ENCODE results near the gene IL1R2.
A peak's percentile ranks its signal among the peaks of the same experiment; 100 is the strongest.

The IL1R2 gene

DNA sequence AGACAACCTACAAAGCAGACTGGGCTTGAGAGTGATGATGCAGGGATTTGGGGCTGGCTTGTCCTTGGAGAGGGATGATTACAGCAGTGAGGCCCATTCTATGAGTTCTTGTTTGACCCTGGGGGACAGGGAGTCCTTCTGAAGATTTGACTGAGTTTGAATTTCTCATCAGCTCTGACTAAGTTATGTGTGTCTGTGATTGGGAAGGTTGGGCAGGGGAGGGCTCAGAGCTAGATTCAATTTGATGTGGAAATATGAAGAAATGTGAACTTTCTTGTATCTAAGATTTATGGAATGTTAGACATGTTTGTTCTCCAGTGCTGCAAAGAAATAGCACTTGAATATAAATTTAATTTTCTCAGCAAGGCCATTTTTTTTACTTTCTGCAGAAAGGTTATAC is 19.9 kb upstream of the IL1R2 start:
- in situ Hi-C loops (cut with HindIII; ENCODE audit: low pct_ligation_motif_present, low pct_unique_long_range_greater_than_20kb, low sequenced_read_pairs): no loop called here
- no peak for DNase-seq

DNA sequence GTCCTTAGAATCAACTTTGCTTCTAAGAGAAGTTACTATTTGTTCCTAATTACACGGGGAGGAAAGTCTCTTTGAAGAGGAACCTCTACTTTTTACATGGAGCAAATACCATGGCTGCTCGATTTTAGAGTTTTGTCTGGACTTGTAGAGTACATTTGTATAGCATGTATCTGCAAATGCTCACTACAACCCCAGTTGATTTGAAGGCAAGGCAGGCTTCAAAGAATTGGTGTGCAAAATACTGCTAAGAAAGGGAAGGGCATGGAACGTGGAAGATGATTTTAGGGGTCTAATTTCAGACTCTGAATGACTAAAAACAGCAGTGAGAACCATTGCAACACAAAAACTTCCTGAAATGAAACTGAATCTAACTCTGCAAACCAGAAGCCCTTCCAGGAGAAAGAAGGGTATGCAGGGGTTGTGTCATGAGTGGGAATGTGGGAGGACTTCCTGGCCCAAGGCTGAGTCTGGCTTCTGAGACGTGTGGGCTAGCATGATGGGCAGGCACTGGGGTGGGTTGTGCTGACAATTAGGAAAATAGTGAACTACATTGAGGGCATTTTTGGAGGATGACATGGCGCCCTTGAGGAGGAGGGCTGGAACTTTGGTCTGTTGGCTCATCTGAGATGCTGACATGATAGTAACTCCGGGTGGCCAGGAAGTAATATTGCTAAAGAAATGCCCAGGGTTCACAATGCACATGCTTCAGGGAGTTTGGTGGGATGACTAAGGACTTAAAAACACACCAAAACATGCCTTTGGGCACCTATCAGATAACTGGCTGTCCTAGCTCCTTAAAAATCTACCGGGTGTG is 18.9 kb upstream of the IL1R2 start:
- in situ Hi-C loops (cut with HindIII; ENCODE audit: low pct_ligation_motif_present, low pct_unique_long_range_greater_than_20kb, low sequenced_read_pairs): no loop called here
- DNase-seq: no peak

DNA sequence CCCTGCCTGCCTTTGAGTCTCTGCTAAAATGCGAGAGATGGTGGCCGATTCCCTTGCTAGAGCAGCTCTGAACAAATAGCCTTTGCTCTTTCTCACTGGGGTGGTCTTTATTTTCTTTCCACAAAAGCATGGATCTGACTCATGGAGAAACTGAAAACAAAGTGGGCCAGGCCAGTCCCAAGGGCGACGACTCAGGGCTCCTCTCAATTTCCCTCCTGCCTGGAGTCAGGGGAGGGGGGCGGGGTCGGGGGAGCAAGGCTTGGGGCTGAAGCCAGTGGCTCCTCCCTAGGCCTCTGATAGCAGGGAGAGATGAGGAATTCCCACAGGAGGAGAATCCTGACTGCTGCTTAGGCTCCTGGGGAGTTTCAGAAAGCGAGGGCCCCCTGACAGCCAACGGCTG is 17.1 kb upstream of the IL1R2 start:
- in situ Hi-C loops (cut with HindIII; ENCODE audit: low pct_ligation_motif_present, low pct_unique_long_range_greater_than_20kb, low sequenced_read_pairs): no loop called here
- DNase-seq: no peak

DNA sequence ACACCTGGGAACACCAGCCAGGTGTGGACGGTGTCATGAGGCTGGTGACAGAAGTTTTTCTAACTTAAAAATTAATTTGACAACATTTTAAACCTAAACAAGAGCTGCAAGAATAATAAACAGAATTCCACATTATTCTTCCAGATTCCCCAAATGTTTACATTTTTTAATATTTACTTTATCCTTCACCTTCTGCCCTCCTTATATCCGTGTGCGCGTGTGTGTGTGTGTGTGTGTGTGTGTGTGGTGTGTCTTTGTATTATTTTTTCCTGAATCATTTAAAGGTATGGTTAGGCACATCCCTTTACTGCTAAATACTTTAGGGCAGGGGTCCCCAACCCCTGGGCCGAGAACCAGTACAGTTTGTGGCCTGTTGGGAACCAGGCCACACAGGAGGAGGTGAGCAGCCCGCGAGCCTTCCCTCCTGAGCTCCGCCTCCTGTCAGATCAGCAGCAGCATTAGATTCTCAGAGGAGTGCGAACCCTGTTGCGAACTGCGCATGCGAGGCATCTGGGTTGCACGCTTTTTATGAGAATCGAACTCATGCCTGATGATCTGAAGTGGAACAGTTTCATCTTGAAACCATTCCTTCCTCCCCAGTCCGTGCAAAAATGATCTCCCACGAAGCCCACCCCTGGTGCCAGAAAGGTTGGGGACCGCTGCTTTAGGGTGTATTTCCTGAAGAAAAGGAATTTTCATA is 16.4 kb upstream of the IL1R2 start:
- no peak for DNase-seq

DNA sequence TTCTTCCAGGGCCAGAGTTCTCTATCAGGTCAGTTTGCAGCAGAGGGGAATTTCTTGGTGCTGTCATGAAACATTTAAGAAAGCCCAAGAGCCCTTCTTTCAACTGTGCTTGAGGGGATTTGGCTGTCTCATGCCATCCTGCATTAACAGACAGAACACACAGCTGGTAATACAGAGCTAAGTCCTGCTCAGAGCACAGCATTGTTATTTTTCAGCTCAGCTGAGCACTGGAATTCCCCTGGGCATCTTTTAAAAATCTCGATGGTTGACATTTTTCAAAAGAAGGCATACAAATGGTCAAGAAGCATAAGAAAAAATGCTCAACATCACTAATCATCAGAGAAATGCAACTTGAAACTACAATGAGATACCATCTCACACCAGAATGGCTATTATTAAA is 14.9 kb upstream of the IL1R2 start:
- in situ Hi-C loops (cut with HindIII; ENCODE audit: low pct_ligation_motif_present, low pct_unique_long_range_greater_than_20kb, low sequenced_read_pairs): no loop called here
- no peak for DNase-seq

More for the DNA sequence above, 16.4 kb upstream of the IL1R2 start:
- in situ Hi-C loops (cut with HindIII; ENCODE audit: low pct_ligation_motif_present, low pct_unique_long_range_greater_than_20kb, low sequenced_read_pairs): no loop called here

DNA sequence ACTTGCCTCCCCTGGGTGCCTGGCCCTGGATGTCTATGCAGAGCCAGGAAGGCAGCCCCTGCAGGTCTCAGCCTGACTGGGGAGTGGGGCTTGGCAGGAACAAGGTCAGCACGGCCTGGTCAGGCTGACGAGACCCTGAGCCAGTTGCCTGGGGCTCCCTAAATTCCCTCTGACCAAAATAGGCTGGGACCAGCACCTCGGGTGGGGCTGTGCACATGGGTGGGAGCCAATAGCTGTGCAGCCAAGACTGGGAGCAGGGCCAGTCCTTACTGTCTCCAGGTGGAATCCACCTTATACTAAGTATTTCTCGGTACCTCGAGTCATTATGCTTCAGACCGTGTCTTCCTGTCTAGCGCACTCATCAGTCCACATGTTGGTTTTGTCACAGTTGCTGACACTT is 11.4 kb upstream of the IL1R2 start:
- in situ Hi-C loops (cut with HindIII; ENCODE audit: low pct_ligation_motif_present, low pct_unique_long_range_greater_than_20kb, low sequenced_read_pairs): no loop called here
- no peak for DNase-seq

DNA sequence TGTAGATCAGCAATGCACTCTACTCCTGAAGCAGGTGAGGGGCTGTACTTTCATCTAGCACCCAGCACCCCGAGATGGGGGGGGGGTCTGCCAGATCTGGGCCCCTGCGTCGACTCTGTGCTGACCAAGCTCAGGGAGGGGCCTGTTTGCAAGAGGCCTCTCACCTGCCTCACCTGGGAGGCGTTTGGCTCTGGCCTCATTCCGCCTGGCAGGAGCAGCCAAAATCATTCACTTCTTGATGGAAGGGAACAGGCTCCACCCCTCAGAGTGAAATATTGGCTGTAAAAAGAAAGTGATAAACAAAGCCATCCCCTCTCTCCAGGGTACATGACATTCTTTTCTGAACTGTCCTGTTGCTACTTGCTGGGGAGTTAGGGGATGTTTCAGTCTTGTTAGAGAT is 10.7 kb upstream of the IL1R2 start:
- in situ Hi-C loops (cut with HindIII; ENCODE audit: low pct_ligation_motif_present, low pct_unique_long_range_greater_than_20kb, low sequenced_read_pairs): no loop called here
- no peak for DNase-seq

DNA sequence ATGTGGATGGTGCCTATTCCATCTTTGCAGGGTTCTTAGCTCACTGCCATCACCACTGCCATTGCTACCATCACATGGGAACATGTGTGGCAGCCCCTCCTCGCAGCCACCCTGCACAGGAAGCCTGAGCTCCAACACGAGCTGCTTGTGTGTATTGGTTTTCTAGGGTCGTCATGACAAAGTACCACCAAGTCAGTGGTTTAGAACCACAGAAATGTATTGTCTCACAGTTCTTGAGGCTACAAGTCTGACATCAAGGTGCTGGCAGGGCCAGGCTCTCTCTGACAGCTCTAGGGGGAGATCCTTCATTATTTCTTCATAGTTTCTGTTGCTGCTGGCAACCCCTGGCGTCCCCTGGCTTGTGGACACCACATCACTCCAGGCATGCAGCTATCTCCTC is 10.3 kb upstream of the IL1R2 start:
- no peak for DNase-seq
- in situ Hi-C loops (cut with HindIII; ENCODE audit: low pct_ligation_motif_present, low pct_unique_long_range_greater_than_20kb, low sequenced_read_pairs): no loop called here

DNA sequence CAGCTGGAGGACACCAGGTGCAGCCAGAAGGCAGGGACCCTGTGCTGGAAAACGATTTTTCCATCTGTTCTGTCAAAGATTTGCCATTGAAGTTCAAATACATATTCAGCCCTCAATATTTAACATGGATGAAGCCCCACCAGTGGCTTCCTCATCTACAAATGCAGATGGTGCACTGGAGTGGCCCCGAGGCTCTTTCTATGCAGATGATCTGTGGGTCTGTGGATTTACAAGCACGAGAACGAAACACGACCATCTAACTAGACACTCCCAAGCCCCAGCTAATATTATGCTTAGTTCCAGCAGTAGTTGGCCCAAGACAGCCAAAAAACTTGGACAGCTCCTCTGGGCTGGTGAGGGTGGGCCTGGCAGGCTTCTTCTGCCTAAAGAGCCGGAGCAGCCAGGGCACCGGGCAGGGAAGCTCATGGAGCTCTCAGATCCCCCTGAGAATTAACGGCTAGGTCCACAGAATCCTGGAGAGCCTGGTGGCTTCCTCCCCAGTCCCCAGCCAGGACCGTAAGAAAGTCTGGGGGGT is 9.2 kb upstream of the IL1R2 start:
- in situ Hi-C loops (cut with HindIII; ENCODE audit: low pct_ligation_motif_present, low pct_unique_long_range_greater_than_20kb, low sequenced_read_pairs): no loop called here
- DNase-seq: no peak

DNA sequence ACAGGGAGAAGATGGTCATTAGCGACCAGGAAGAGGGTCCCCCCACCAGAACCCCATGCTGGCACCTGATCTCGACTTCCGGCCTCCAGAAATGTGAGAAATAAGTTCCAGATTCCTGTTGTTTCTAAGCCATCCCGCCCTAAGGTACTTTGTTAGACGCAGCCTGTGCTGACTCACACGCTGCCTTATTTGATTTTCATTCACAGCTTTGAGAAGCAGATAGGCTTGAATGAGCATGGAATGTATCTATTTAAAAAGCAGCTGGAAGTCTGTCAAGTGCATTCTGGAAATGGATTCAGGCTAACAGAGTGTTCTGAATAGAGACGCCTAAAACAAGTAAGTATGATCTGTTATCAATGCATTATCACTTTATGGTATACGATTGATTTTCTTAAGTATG is 8.3 kb upstream of the IL1R2 start:
- in situ Hi-C loops (cut with HindIII; ENCODE audit: low pct_ligation_motif_present, low pct_unique_long_range_greater_than_20kb, low sequenced_read_pairs): no loop called here
- peak; percentile 93 for DNase-seq

DNA sequence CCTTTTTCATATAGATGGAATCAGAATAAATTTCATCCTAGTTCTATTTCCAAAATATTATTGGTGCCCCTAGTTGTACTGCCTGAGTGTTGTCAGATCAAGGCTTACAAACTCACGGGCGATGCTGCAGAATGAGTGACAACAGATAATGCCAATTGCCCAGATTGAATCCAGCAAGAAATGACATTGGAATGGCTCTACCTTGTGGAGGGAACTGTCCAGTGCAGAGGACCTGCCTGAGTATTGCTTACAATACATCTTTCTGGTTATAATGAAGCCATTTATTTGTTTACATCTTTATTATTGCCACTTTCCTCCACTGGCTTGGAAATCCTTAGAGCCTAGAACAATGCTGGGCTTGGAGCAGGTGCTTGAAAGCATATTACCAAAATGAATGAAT is 7.8 kb upstream of the IL1R2 start:
- in situ Hi-C loops (cut with HindIII; ENCODE audit: low pct_ligation_motif_present, low pct_unique_long_range_greater_than_20kb, low sequenced_read_pairs): no loop called here
- DNase-seq: peak; percentile 34

DNA sequence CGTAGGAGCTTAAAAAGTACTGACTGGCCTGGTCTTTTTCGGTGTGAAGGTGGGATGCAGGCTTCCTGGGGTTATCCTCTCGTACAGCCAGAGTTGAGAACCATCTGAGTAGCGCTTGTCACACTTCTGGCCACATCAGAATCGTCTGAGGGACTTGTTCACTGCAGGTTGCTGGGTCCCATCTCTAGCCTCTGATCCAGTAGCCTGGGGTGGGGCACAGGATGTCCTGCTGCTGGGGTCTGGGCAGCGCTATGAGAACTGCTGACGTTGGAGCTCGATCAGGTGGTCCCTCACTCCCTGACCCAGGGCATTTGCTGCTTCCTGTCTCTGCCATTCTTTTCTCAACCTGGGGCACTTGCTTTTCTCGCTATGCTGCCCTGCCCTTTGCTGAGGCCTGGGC is 7.1 kb upstream of the IL1R2 start:
- no peak for DNase-seq
- in situ Hi-C loops (cut with HindIII; ENCODE audit: low pct_ligation_motif_present, low pct_unique_long_range_greater_than_20kb, low sequenced_read_pairs): no loop called here

DNA sequence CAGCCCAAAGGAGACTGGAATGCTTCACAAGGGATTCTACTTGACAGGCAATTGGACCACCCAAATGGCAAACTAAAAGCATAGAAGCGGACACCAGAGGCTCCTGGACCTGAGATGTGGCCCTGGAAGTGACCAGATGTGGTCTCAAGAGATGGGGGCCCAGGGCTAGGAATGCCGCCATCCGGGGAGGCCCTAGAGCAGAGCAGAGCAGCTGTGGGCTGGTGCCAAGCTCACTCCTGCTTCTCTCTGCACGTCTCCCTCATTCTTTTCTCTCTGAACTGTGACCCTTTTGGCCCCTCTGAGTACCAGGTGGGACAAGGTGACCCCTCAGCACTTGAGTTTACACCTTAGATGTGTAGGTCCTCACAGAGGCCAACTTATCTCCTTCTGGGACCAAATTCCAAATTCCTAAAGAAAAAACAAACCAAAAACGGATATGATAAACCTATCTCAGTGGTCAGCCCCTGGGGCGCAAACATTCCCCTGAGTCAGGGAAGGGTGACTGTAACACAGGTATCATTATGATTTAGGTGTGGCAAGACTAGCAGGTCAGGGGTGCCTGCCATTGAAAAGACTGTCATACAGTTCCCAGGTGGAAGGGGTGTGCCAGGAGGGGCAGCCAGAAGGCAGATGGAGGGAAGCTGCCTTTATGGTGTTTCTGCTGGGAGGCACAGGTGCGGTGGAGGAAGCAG is 6.5 kb upstream of the IL1R2 start:
- in situ Hi-C loops (cut with HindIII; ENCODE audit: low pct_ligation_motif_present, low pct_unique_long_range_greater_than_20kb, low sequenced_read_pairs): no loop called here
- DNase-seq: no peak

DNA sequence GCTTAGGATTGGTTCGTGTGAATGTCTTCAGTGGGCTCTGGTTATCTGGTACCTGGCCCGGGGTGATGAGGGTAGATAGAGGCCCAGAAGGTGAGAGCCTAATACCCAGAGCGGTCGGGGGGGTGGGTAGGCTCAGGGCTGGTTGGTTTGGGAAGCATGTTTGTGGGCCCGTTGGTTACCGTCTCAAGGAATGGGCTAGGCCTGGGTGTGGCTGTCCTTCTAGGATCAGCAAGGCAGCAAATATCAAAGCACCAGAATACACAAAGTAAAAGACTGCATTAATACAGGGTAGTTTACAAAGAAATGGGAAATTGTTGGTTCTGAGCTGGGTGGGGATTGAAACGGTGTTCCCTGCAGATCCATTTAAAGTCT is 6.0 kb upstream of the IL1R2 start:
- no peak for DNase-seq
- in situ Hi-C loops (cut with HindIII; ENCODE audit: low pct_ligation_motif_present, low pct_unique_long_range_greater_than_20kb, low sequenced_read_pairs): no loop called here

DNA sequence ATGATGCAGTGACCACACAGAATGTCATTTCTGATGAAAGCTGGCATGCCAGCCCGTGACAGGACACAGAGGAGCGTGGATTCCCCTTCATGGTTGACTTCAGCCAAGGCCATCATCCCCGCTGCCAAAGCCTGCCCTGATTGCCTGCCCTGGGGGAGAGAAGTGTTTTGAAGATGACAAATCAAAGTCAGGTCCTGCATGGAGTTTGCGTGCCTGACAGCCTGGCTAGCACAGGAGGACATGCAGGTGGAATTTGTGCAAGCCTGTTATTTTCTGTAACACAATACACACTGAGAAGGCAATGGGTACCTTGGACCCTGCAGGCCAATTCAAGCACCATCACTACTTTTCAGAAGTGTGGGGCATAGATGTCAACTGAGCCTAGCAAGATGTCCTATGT is 5.4 kb upstream of the IL1R2 start:
- in situ Hi-C loops (cut with HindIII; ENCODE audit: low pct_ligation_motif_present, low pct_unique_long_range_greater_than_20kb, low sequenced_read_pairs): no loop called here
- no peak for DNase-seq

DNA sequence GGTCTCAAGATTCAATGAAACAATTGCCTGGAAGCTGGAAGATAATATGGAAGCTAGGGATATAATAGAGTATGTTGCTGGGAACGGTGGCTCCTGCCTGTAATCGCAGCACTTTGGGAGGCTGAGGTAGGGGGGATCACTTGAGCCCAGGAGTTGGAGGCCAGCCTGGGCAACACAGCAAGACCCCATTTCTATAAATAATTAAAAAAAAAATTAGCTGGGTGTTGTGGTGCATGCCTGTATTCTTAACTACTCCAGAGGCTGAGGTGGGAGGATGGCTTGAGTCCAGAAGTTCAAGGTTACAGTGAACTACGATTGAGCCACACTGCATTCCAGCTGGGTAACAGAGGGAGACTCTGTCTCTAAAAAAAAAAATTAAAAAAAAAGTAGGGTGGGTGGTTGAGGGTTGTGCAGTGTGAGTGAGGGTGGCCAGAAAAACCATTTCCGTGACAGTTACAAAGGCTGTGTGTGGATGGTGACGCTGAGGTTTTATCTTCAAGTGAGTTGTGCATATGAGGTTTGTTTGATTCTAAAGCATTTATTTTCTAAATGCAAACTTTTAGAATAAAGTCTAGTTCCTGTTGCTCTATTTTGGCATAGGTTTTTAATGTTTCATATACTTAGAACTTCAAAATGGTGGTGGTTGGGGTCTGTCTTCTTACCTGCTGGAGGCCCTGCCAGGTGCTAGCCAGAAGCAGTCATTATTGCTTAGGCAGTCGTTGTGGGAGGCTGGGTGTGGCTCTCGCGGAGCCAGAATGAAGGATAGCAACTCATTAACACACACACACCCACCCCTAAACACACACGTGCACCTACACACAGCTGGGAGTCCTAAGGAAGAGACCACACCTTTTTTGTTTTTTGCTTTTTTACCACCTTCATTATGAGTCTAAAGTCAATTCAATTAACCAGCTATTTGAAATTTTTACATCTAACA is 4.7 kb upstream of the IL1R2 start:
- in situ Hi-C loops (cut with HindIII; ENCODE audit: low pct_ligation_motif_present, low pct_unique_long_range_greater_than_20kb, low sequenced_read_pairs): no loop called here
- DNase-seq: peak; percentile 32

DNA sequence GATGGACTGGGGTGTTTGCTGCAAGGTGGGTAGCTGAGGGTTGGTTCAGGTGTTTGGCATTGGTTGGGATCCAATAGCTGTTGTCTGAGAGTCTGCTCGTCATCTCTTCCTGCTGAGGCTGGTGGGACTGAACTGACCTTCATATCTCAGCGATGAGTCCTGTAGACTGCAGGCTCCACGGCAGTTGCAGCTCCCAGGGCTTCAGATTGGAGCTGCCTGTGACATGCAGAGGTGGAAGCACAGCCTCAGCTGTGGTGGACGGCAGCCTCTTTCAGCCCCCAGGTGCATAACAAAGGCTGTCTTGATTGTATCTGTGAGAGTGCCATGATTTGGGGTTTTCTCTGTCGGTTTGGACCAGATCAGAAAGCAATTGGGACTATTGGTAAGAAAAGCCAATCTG is 3.9 kb upstream of the IL1R2 start:
- in situ Hi-C loops (cut with HindIII; ENCODE audit: low pct_ligation_motif_present, low pct_unique_long_range_greater_than_20kb, low sequenced_read_pairs): no loop called here
- no peak for DNase-seq

DNA sequence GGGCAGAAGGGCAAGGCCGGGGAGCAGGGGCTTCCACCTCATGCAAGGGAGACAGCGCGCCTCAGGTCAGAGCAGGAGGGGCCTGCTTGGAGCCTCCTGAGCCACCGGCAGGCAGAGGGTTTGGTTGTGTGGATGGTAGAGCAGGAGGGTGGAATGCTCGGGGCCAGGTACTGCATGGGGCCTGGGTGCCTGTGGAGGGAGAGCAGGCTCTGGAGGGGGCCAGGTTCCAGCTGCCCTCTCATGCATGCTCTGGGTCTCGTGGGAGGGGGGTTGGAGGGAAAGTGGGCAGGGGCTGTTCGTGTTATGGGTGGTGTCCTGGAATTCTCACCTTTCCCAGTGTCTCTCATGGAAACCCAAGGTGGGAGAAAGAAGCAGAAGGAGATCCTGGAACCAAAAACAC is 3.2 kb upstream of the IL1R2 start:
- DNase-seq: no peak
- in situ Hi-C loops (cut with HindIII; ENCODE audit: low pct_ligation_motif_present, low pct_unique_long_range_greater_than_20kb, low sequenced_read_pairs): no loop called here
